H9 (cell line): ENCODE measurements around the gene MVD. TPM values are rescaled to one million over a fixed set of nuclear protein-coding genes. Genes with fewer than 3 reads are reported as not detected.

Experiments used
- DNase-seq: peaks from one replicate; pipeline ENCODE4 v3.0.0-alpha.2; 2017
- H2AFZ ChIP-seq: one replicate; pipeline ENCODE4 v1.6.1; 2013; ENCODE audit warnings: mild to moderate bottlenecking, low read length, control low read depth, moderate library complexity
- H2AK5ac ChIP-seq: 2 replicates; pipeline ENCODE4 v1.6.1; 2013; ENCODE audit warnings: low read length, control low read depth, mixed read lengths; ENCODE audit not compliant: insufficient read length
- H2BK120ac ChIP-seq: one replicate; pipeline ENCODE4 v1.6.1; 2013; ENCODE audit warnings: low read depth, mild to moderate bottlenecking, low read length, control low read depth, inconsistent platforms; ENCODE audit not compliant: poor library complexity, severe bottlenecking
- H2BK12ac ChIP-seq: 2 replicates; pipeline ENCODE4 v1.6.1; 2013; ENCODE audit warnings: low read length, control low read depth, mixed read lengths, low read depth; ENCODE audit not compliant: insufficient read length
- H2BK15ac ChIP-seq: 2 replicates; pipeline ENCODE4 v1.6.1; 2013; ENCODE audit warnings: low read depth, low read length, control low read depth
- H2BK20ac ChIP-seq: one replicate; pipeline ENCODE4 v1.6.1; 2013; ENCODE audit warnings: low read depth, mild to moderate bottlenecking, low read length, control low read depth, inconsistent platforms; ENCODE audit not compliant: poor library complexity, severe bottlenecking
- H2BK5ac ChIP-seq: 2 replicates; pipeline ENCODE4 v1.6.1; 2013; ENCODE audit warnings: low read length, control low read depth, mixed read lengths; ENCODE audit not compliant: insufficient read length
- H3K14ac ChIP-seq: 2 replicates; pipeline ENCODE4 v1.6.1; 2013; ENCODE audit warnings: low read length, control low read depth; ENCODE audit not compliant: insufficient read depth
- H3K18ac ChIP-seq: 2 replicates; pipeline ENCODE4 v1.6.1; 2013; ENCODE audit warnings: low read depth, mild to moderate bottlenecking, mixed read lengths, low read length, control low read depth; ENCODE audit not compliant: insufficient read length
- H3K23ac ChIP-seq: 2 replicates; pipeline ENCODE4 v1.6.1; 2013; ENCODE audit warnings: low read length, control low read depth, mixed read lengths, low read depth; ENCODE audit not compliant: insufficient read length
- H3K23me2 ChIP-seq: 2 replicates; pipeline ENCODE4 v1.6.1; 2013; ENCODE audit warnings: low read depth, mild to moderate bottlenecking, mixed read lengths, low read length, control low read depth; ENCODE audit not compliant: insufficient read length, poor library complexity, severe bottlenecking
- H3K27ac ChIP-seq: 2 replicates; pipeline ENCODE4 v1.5.1; 2013; ENCODE audit warnings: low read length, control low read depth, mixed read lengths, low read depth; ENCODE audit not compliant: insufficient read length
- H3K27me3 ChIP-seq: 2 replicates; pipeline ENCODE4 v1.6.1; 2013; ENCODE audit warnings: low read length, control low read depth, inconsistent platforms; ENCODE audit not compliant: insufficient read depth
- H3K4ac ChIP-seq: 2 replicates; pipeline ENCODE4 v1.6.1; 2013; ENCODE audit warnings: low read depth, mild to moderate bottlenecking, control low read depth, inconsistent platforms, low read length, moderate library complexity
- H3K4me1 ChIP-seq: 2 replicates; pipeline ENCODE4 v1.6.1; 2013; ENCODE audit warnings: low read length, control low read depth, inconsistent platforms; ENCODE audit not compliant: insufficient read depth
- H3K4me2 ChIP-seq: 2 replicates; pipeline ENCODE4 v1.6.1; 2013; ENCODE audit warnings: low read length, control low read depth, mixed read lengths; ENCODE audit not compliant: insufficient read length, insufficient read depth
- H3K56ac ChIP-seq: 2 replicates; pipeline ENCODE4 v1.6.1; 2013; ENCODE audit warnings: low read depth, mild to moderate bottlenecking, mixed read lengths, low read length, control low read depth; ENCODE audit not compliant: insufficient read length
- H3K79me1 ChIP-seq: 2 replicates; pipeline ENCODE4 v1.6.1; 2013; ENCODE audit warnings: low read depth, mild to moderate bottlenecking, moderate library complexity, low read length, control low read depth, inconsistent platforms; ENCODE audit not compliant: insufficient read depth, poor library complexity, severe bottlenecking
- H3K79me2 ChIP-seq: 2 replicates; pipeline ENCODE4 v1.6.1; 2013; ENCODE audit warnings: low read length, control low read depth, inconsistent platforms; ENCODE audit not compliant: insufficient read depth
- H3K9ac ChIP-seq: 2 replicates; pipeline ENCODE4 v1.6.1; 2013; ENCODE audit warnings: low read length, control low read depth, mixed read lengths; ENCODE audit not compliant: insufficient read length; ENCODE audit errors: extremely low read depth
- H3K9me3 ChIP-seq: one replicate; pipeline ENCODE4 v1.6.1; 2013; ENCODE audit warnings: low read depth, low read length, inconsistent platforms; ENCODE audit not compliant: control insufficient read depth
- H3T11ph ChIP-seq: one replicate; pipeline ENCODE4 v1.6.1; 2013; ENCODE audit warnings: mild to moderate bottlenecking, low read length, control low read depth, inconsistent platforms
- H4K20me1 ChIP-seq: one replicate; pipeline ENCODE4 v1.6.1; 2013; ENCODE audit not compliant: control insufficient read depth, insufficient read length, insufficient read depth
- H4K5ac ChIP-seq: 2 replicates; pipeline ENCODE4 v1.6.1; 2013; ENCODE audit warnings: low read depth, mild to moderate bottlenecking, mixed read lengths, low read length, control low read depth; ENCODE audit not compliant: insufficient read length
- H4K8ac ChIP-seq: replicated peaks from 2 replicates; pipeline ENCODE4 v1.6.1; 2013; ENCODE audit warnings: low read length, control low read depth, mixed read lengths, low read depth; ENCODE audit not compliant: insufficient read length
- H4K91ac ChIP-seq: 2 replicates; pipeline ENCODE4 v1.6.1; 2013; ENCODE audit warnings: low read depth, mild to moderate bottlenecking, moderate library complexity, mixed read lengths, low read length, control low read depth; ENCODE audit not compliant: insufficient read length
- H3K27ac Mint-ChIP-seq, 3 experiments: 2 replicates in 2 of 3; 3 replicates in 1 of 3; pipeline ENCODE4 v1.8.0; 2020 to 2021; ENCODE audit warnings: mixed read lengths in 3 of 3, mild to moderate bottlenecking in 1 of 3, moderate library complexity in 1 of 3
- H3K27me3 Mint-ChIP-seq: 2 replicates; pipeline ENCODE4 v1.8.0; 2021; ENCODE audit warnings: low read depth, mild to moderate bottlenecking, moderate library complexity, mixed read lengths
- H3K36me3 Mint-ChIP-seq, 3 experiments: 2 replicates in 2 of 3; 3 replicates in 1 of 3; pipeline ENCODE4 v1.8.0; 2020 to 2021; ENCODE audit warnings: low read depth in 3 of 3, mixed read lengths in 3 of 3; ENCODE audit not compliant: insufficient read depth in 1 of 3
- H3K4me1 Mint-ChIP-seq, 2 experiments: 2 replicates each; pipeline ENCODE4 v1.8.0; 2020; ENCODE audit warnings: mixed read lengths in 2 of 2
- H3K4me3 Mint-ChIP-seq, 2 experiments: 2 replicates in 1 of 2; 3 replicates in 1 of 2; pipeline ENCODE4 v1.8.0; 2020 to 2021; ENCODE audit warnings: mild to moderate bottlenecking in 2 of 2, mixed read lengths in 2 of 2, moderate library complexity in 1 of 2
- H3K9me3 Mint-ChIP-seq, 2 experiments: 2 replicates in 1 of 2; 3 replicates in 1 of 2; pipeline ENCODE4 v1.8.0; 2020; ENCODE audit warnings: mild to moderate bottlenecking in 2 of 2, mixed read lengths in 2 of 2, moderate library complexity in 1 of 2
- WGBS: extraction: QIAGEN DNeasy Blood & Tissue Kit; methylation state at CpG from one replicate; pipeline ENCODE4 v1.1.7; 2013; ENCODE audit warnings: missing lambda C conversion rate, low lambda C conversion rate, mixed read lengths; ENCODE audit not compliant: insufficient read length; ENCODE audit errors: extremely low coverage; 5-methylcytosine and 5-hydroxymethylcytosine counted together
- total RNA-seq: library from RNA; stranded (reverse); gene quantifications from 2 replicates; pipeline ENCODE4 v1.2.1, GENCODE V29; 2021
- TF ChIP-seq, protein P1 (sequence below): fragments of 200-600 bp; sonication (generic); conservative IDR thresholded peaks from 3 replicates; pipeline ENCODE4 v1.8.0; 2021; ENCODE audit warnings: antibody characterized with exemption, mild to moderate bottlenecking

The MVD gene
- total RNA-seq, 1 experiment from 2014 or later = 53.2 TPM

DNA sequence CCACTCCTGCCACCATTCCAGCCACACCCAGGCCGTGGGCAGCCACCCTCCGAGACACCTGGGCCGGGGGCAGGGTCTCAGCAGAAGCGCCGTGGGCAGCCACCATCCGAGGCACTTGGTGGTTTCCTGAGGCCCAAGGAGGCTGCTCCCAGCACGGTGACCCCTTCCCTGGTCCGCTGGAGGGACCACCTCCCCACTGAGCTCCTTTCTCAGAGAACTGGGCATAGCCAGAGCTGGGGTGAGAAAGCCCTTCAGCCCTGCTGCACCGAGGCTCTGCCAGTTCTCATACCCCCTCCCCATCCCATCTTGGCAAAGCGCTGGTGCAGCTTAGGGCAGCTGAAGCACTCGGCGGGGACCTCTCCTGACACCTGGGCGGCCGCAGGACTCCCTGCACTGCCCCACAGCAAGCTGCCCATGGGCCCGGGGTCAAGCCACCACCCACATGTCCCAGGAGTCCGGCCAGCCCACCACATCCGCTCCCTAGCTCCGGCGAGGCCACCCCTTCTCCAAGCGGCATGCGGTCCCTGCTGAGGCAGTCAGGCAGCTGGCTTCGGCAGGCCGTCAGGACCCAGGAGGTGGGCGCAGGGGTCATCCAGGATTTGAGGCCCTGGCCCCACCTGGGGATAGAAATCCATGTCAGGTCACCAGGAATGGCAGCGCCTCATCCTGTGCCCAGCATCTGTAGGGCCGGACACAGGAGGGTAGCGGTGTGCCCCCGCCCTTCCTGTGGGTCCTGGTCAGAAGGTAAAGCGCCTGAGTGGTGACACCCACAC, 10.7 kb downstream of the MVD start:
- peaks cover 10 to 31% (median 29%) of the 10 kb centered on the region in 3 experiments; a peak in 6 of 7 replicates for H3K36me3 Mint-ChIP-seq
- peaks cover 17% of the 10 kb centered on the region for H3K23me2 ChIP-seq
- no peak overlapping the region for H4K5ac ChIP-seq
- no peak overlapping the region for H3K23ac ChIP-seq
- no peaks in the 10 kb centered on the region; the same call in 1 of the 2 replicates for H3K4me1 ChIP-seq
- no peak overlapping the region for H3T11ph ChIP-seq
- H2BK20ac ChIP-seq = no peak overlapping the region
- H3K9me3 ChIP-seq = no peaks in the 10 kb centered on the region
- no peak overlapping the region for H4K8ac ChIP-seq
- H3K56ac ChIP-seq = no peak overlapping the region
- no peak overlapping the region for H2AFZ ChIP-seq
- H4K20me1 ChIP-seq = no peaks in the 10 kb centered on the region
- peaks cover 8 to 12% of the 10 kb centered on the region in 2 experiments for H3K4me1 Mint-ChIP-seq
- no peak overlapping the region for H2BK15ac ChIP-seq
- no peak for DNase-seq
- peaks cover 3% of the 10 kb centered on the region for H3K79me1 ChIP-seq
- no peaks in the 10 kb centered on the region; a peak in 1 of 5 replicates for H3K9me3 Mint-ChIP-seq
- H3K4me2 ChIP-seq = no peak overlapping the region
- no peak overlapping the region for H2BK12ac ChIP-seq
- H2AK5ac ChIP-seq = no peak overlapping the region
- no peak overlapping the region for H2BK5ac ChIP-seq
- H4K91ac ChIP-seq = no peak overlapping the region
- no peak overlapping the region for H3K9ac ChIP-seq
- H3K4me3 Mint-ChIP-seq = no peak overlapping the region; a peak in 1 of 5 replicates
- H3K27ac ChIP-seq = no peak overlapping the region
- H3K27me3 Mint-ChIP-seq = no peaks in the 10 kb centered on the region
- H3K27me3 ChIP-seq = no peaks in the 10 kb centered on the region
- H3K18ac ChIP-seq = no peak overlapping the region
- TF ChIP-seq, protein P1, sequence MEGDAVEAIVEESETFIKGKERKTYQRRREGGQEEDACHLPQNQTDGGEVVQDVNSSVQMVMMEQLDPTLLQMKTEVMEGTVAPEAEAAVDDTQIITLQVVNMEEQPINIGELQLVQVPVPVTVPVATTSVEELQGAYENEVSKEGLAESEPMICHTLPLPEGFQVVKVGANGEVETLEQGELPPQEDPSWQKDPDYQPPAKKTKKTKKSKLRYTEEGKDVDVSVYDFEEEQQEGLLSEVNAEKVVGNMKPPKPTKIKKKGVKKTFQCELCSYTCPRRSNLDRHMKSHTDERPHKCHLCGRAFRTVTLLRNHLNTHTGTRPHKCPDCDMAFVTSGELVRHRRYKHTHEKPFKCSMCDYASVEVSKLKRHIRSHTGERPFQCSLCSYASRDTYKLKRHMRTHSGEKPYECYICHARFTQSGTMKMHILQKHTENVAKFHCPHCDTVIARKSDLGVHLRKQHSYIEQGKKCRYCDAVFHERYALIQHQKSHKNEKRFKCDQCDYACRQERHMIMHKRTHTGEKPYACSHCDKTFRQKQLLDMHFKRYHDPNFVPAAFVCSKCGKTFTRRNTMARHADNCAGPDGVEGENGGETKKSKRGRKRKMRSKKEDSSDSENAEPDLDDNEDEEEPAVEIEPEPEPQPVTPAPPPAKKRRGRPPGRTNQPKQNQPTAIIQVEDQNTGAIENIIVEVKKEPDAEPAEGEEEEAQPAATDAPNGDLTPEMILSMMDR = no peak
- WGBS = no CpG with 5 or more reads among the region's 29 CpGs
- no peak overlapping the region for H3K14ac ChIP-seq
- H3K79me2 ChIP-seq = no peaks in the 10 kb centered on the region
- no peak overlapping the region for H3K4ac ChIP-seq
- no peak overlapping the region for H2BK120ac ChIP-seq
- no peak overlapping the region for H3K27ac Mint-ChIP-seq
